Activated CD8-positive, alpha-beta T cell treated with anti-CD3 and anti-CD28 coated beads for 36 hours (primary cell): ENCODE results near the gene GFOD1. TPM values are rescaled to one million over a fixed set of nuclear protein-coding genes. Genes with fewer than 3 reads are reported as not detected.

Source experiments
- ATAC-seq: fragments of 200-7000 bp; cut with Tn5 transposase; one replicate; pipeline ENCODE4 v1.10.0; 2021; ENCODE audit warnings: mild to moderate bottlenecking, moderate library complexity
- CTCF ChIA-PET: fragments of 350-600 bp; sonication (Branson Sonifier 250); formaldehyde crosslinking; loops from one replicate; lab custom pipeline; 2021; ENCODE audit warnings: antibody characterized with exemption; lab: Charles Lee
- POLR2A ChIA-PET: fragments of 350-600 bp; sonication (Branson Sonifier 250); formaldehyde crosslinking; loops from one replicate; lab custom pipeline; 2021; ENCODE audit warnings: antibody characterized with exemption; lab: Charles Lee
- DNase-seq: peaks from one replicate; pipeline ENCODE4 v3.0.0-alpha.2; 2020
- H3K27ac Mint-ChIP-seq: one replicate; pipeline ENCODE4 v1.8.0; 2021; ENCODE audit warnings: mild to moderate bottlenecking, mixed read lengths
- H3K27me3 Mint-ChIP-seq: one replicate; pipeline ENCODE4 v1.8.0; 2021; ENCODE audit warnings: mixed read lengths
- H3K36me3 Mint-ChIP-seq: one replicate; pipeline ENCODE4 v1.8.0; 2021; ENCODE audit warnings: low read depth, mixed read lengths
- H3K4me1 Mint-ChIP-seq: one replicate; pipeline ENCODE4 v1.8.0; 2021; ENCODE audit warnings: low read depth, mixed read lengths
- H3K4me3 Mint-ChIP-seq: one replicate; pipeline ENCODE4 v1.8.0; 2021; ENCODE audit warnings: mild to moderate bottlenecking, moderate library complexity, mixed read lengths
- H3K9me3 Mint-ChIP-seq: one replicate; pipeline ENCODE4 v1.8.0; 2021; ENCODE audit warnings: mixed read lengths
- CTCF ChIP-seq: fragments of 200-600 bp; IDR thresholded peaks from one replicate; pipeline ENCODE4 v1.8.0; 2022; ENCODE audit warnings: antibody characterized with exemption, mild to moderate bottlenecking
- intact Hi-C: fragments of 100-400 bp; cut with micrococcal nuclease; formaldehyde crosslinking; loops from one replicate; pipeline ENCODE4 v1.10.0; 2022
- total RNA-seq, 2 experiments: library from RNA; stranded (reverse); gene quantifications; one replicate each; pipeline ENCODE4 v1.2.3, GENCODE V29; 2021

The GFOD1 gene
- total RNA-seq, 2 experiments from 2014 or later, result 12.3 to 12.9 TPM

DNA sequence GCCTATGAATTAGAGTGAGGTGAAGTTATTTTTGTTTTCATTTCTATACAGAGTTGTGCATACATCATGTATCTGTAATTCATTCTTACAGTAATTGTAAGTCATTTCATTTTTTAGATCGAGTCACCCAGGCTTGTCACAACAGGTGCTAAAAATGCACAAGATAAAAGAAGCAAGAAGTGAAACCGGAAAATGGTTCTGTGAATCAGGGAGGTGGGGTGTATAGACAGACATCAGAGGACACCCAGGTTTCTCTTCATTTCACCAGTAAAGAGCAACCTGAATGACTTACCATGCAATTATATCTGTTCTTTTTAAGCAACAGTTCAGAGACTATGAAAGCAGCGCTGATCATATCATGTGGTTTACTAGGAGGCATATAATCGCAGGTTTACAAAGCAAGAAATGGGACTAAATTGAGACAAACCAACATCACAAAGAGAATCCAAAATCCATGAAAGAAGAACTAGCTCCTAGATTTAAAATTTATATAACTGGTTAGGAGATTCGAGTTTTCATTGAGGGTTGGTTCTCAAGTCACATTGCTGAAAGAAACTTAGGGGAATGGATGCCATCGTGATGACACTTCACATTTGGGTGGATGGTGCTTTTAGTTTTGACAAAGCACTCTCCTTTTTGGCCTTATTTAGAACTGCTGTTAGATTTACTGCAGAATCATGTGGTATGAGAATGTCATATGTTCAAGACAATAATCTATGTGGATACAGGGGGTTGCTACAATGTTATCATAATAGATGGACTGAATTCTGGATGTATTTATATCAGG is 131.2 kb downstream of the GFOD1 start:
- no peaks in the 10 kb centered on the region for H3K36me3 Mint-ChIP-seq
- H3K9me3 Mint-ChIP-seq, result no peaks in the 10 kb centered on the region
- intact Hi-C loops, result loop anchor here (2.0 to 5.0 kb wide), 2 partner anchors 71 to 99 kb away; no protein-coding TSS in a partner anchor
- ATAC-seq (peak; percentile 91), DNase-seq (peak; percentile 57)
- peak overlapping the region; percentile 68 for H3K4me3 Mint-ChIP-seq
- H3K27ac Mint-ChIP-seq, result peak overlapping the region; percentile 95
- peaks cover 46% of the 10 kb centered on the region for H3K4me1 Mint-ChIP-seq
- ChIA-PET POLR2A (interaction anchor here (0.9 to 1.4 kb wide), 7 partner anchors 16 to 219 kb away, joined by 3 to 8 read pairs (median 3); partner anchors contain the start of genes SIRT5 and TBC1D7), CTCF (interaction anchor here (0.7 to 2.4 kb wide), 5 partner anchors 27 to 214 kb away, joined by 3 to 6 read pairs (median 5); partner anchors contain the start of gene TBC1D7)
- no peak for TF ChIP-seq CTCF
- H3K27me3 Mint-ChIP-seq, result no peaks in the 10 kb centered on the region

DNA sequence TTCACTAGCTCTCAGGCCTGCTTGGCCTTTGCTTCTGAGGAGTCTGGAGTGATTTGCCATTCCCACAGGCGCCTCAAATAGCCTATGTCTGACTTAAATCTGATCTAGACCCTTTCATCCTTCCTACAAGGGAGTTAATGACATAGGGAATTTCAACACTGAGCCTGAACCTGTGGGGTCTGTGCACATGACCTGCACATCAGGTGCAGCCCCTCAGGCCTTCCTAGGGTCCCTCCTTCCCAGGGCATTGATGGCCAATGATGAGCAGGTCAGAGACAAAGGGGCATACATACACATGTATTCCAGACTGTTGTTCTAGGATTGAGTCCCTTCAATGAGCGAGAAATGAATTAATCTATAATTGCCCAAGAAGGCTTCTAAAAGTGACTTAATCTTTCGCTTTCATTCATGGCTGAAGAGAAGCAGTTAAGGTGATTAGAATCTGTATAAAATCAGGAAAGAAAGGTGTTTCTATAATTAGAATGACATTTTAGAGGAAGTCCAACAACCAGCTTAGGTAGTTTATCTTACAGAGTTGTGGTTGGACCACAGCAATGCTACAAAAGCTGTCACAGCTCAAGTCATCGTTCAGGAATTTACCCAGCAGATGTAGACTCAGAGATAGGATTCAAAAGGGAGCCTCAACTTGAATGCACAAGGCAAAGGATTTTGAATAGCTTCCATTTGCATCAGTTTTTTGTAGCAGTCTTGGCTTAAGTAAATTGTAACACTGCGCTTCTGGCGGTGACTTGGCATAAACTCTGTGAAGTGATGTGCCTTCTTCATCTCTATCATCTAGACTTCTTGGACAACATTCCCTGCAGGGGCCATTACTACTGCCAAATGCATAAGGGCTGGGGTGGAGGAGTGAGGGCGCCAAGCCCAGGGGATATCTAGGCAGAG is 132.1 kb downstream of the GFOD1 start:
- ChIA-PET CTCF (interaction anchor here (0.7 to 2.8 kb wide), 10 partner anchors 11 to 260 kb away, joined by 3 to 14 read pairs (median 4); partner anchors contain the start of genes NOL7, SIRT5 and TBC1D7), POLR2A (interaction anchor here (0.6 to 1.8 kb wide), 12 partner anchors 8 to 220 kb away, joined by 3 to 8 read pairs (median 3); partner anchors contain the start of genes SIRT5 and TBC1D7)
- peak; percentile 66 for ATAC-seq
- no peaks in the 10 kb centered on the region for H3K27me3 Mint-ChIP-seq
- peaks cover 46% of the 10 kb centered on the region for H3K4me1 Mint-ChIP-seq
- peak overlapping the region; percentile 68 for H3K4me3 Mint-ChIP-seq
- H3K27ac Mint-ChIP-seq, result peak overlapping the region; percentile 95
- no peaks in the 10 kb centered on the region for H3K9me3 Mint-ChIP-seq
- DNase-seq, result peak; percentile 58
- no peaks in the 10 kb centered on the region for H3K36me3 Mint-ChIP-seq
- no peak for TF ChIP-seq CTCF
- intact Hi-C loops, result loop anchor here (5.0 kb wide), 1 partner anchor 72 kb away; no protein-coding TSS in a partner anchor

GRCh38 chr6:13354331-13355042 is 132.9 kb downstream of the GFOD1 start:
- POLR2A ChIA-PET, result interaction anchor here (0.7 to 1.8 kb wide), 6 partner anchors 7 to 220 kb away, joined by 3 to 8 read pairs (median 3); partner anchors contain the start of genes SIRT5 and TBC1D7
- Mint-ChIP-seq H3K9me3 (no peaks in the 10 kb centered on the region), H3K4me1 (peaks cover 43% of the 10 kb centered on the region), H3K4me3 (no peak overlapping the region), H3K27ac (peak overlapping the region; percentile 95), H3K27me3 (no peaks in the 10 kb centered on the region), H3K36me3 (no peaks in the 10 kb centered on the region)
- intact Hi-C loops, result loop anchor here (5.0 kb wide), 1 partner anchor 73 kb away; no protein-coding TSS in a partner anchor
- no peak for TF ChIP-seq CTCF
- ATAC-seq (no peak), DNase-seq (no peak)
- CTCF ChIA-PET, result interaction anchor here (0.9 to 2.8 kb wide), 8 partner anchors 10 to 261 kb away, joined by 3 to 14 read pairs (median 4); partner anchors contain the start of genes NOL7, SIRT5 and TBC1D7

DNA sequence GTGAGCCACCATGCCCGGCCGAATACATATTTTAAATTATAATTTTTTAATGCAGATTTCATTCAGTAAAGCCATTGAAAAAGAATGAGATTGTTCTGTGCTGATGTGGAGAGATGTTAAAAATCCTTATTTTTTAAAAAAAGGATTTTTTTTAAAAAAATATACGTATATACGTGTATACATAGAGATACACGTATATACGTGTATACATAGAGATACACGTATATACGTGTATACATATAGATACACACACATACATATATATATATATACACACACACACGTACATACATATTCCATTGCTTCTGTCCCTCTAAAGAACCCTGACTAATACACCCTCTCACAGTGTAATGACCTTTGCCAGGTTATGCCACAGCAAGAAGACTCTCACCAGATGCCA is 135.2 kb downstream of the GFOD1 start:
- ATAC-seq (no peak), DNase-seq (no peak)
- TF ChIP-seq CTCF, result no peak
- no peaks in the 10 kb centered on the region for H3K36me3 Mint-ChIP-seq
- CTCF ChIA-PET, result no interaction called here
- H3K27ac Mint-ChIP-seq, result no peak overlapping the region
- H3K27me3 Mint-ChIP-seq, result no peaks in the 10 kb centered on the region
- intact Hi-C loops, result no loop called here
- H3K4me3 Mint-ChIP-seq, result no peak overlapping the region
- POLR2A ChIA-PET, result no interaction called here
- H3K9me3 Mint-ChIP-seq, result no peaks in the 10 kb centered on the region
- peaks cover 37% of the 10 kb centered on the region for H3K4me1 Mint-ChIP-seq
